OCI-LY3 (cell line): Measurements from ENCODE around the gene CFAP46.

Source experiments
- CTCF ChIP-seq: fragments of 200-600, 300-600 bp; sonication (generic); IDR thresholded peaks from 2 replicates; pipeline ENCODE4 v1.5.1; 2014; ENCODE audit warnings: antibody characterized with exemption, low read length, low read depth
- EZH2phosphoT487 ChIP-seq: fragments of 200-600 bp; shearing (Covaris generic); IDR thresholded peaks from 2 replicates; pipeline ENCODE4 v1.6.1; 2018; ENCODE audit warnings: antibody characterized with exemption, mixed run types, low read depth

DNA sequence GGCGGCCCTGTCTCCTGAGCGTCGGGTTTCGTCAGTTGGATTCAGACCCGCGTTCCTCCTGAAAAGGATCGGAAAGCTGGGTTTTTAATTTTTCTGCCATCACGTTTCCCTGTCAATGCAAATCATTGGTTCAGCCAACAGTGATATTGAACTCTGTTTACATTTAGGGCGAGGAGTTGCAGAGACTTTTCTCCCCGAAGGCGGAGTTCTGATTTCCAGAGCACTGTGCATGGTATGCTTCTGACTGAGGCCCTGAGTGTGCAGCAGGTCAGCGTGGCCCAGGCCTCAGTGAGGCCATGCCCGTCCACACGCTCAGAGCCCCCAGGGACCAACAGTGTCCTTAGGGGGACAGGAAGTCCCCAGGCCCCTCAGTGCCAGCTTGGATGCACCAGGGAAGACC, 183.5 kb downstream of the CFAP46 start:
- TF ChIP-seq CTCF (no peak), EZH2phosphoT487 (no peak)
